Heart left ventricle (tissue), 13 donors: ENCODE data around the gene RPTOR.

Experiments
- CTCF ChIP-seq, 12 donors: fragments of 200-600 bp; sonication (generic) in 4 of 12; IDR thresholded peaks; one replicate each; pipeline versions ENCODE4 v1.5.0 to v1.8.0; 2018 to 2022; ENCODE audit warnings: antibody characterized with exemption in 12 of 12, mild to moderate bottlenecking in 5 of 12
- POLR2A ChIP-seq, 2 donors: fragments of 450-650 bp; IDR thresholded peaks; one replicate each; pipeline ENCODE4 v1.6.1; 2017; ENCODE audit warnings: antibody characterized with exemption in 2 of 2, mild to moderate bottlenecking in 2 of 2, moderate library complexity in 2 of 2
- donor health status: ischemic (EF 13 %, LVEDD 7.1; RV severe dilation, severe dysfunction).
- donor health status: DM: no; HTN: yes; CAD: no.
- donor health status: DM: no; HTN: no; CAD: no.
- donor health status: ischemic (EF 25% LVEDD 6.9; RV normal size, moderate dysfunction).
- donor health status: ischemic (EF 25% LVEDD 5.7; RV mildly dilated, moderate dysfunction).
- donor health status: ischemic (EF 35%, LVEDD 5.7; RV mildly dilated, moderate dysfunction).
- donor health status: nonischemic (EF 11% LVEDD 7.7; RV severe dilation, severe dysfunction).
- donor health status: DM: yes; HTN: yes; CAD: no.
- donor health status: PGD.
- donor health status: ischemic (EF 29% LVEDD 5.4; RV normal size, mild dysfunction).
- donor health status: nonischemic (EF 23%, LVEDD 6.1; RV moderate dilation, normal function).

GRCh38 chr17:80855196-80855947, 310.7 kb downstream of the RPTOR start:
- no peak for TF ChIP-seq CTCF (IDR thresholded peaks at IDR 0.05)
- no peak for TF ChIP-seq POLR2A (IDR thresholded peaks at IDR 0.05)
